MM.1S (cell line): Measurements from ENCODE around the gene OSGEP.

ENCODE experiments used
- CTCF ChIP-seq: fragments of 300-600 bp; sonication (generic); IDR thresholded peaks from 2 replicates; pipeline ENCODE4 v1.5.1; 2016; ENCODE audit warnings: antibody characterized with exemption, low read length, mixed read lengths
- EZH2 ChIP-seq: fragments of 300-600 bp; sonication (generic); optimal IDR thresholded peaks from 2 replicates; pipeline ENCODE3; 2017; ENCODE audit warnings: low read depth, mild to moderate bottlenecking, antibody characterized with exemption, low read length, mixed read lengths

DNA sequence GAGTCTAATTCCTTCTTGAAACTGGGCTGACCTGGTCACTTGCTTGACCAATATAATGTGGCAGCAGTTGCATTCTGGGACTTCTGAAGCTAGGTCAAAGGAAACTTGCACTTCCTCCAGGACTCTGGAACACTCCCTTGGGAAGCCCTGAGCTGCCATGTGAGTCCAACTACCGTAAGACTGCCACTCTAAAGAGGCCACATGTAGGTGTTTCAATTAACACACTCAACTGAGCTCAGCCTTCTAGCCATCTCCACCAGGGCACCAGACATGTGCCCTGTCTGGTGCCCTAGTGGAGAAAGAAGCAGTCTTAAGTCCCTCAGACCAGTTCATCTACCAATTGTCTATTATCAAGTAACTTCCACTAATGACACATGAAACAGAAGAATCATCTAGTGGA is 35.2 kb downstream of the OSGEP start:
- no peak for TF ChIP-seq CTCF
- no peak for TF ChIP-seq EZH2
